Globus pallidus (tissue), 1 donor: ENCODE measurements around the gene STAP1.
"Not testable (repeated sequence)": the region's sequence is repeated elsewhere in the genome, so short reads cannot be mapped to it uniquely, and the experiment has no call there.

Experiments used
- DNase-seq: peaks from one replicate; pipeline ENCODE4 v3.0.0-alpha.2; 2015; ENCODE audit warnings: low spot score

The STAP1 gene

GRCh38 chr4:67558493-67558892, at the start of gene STAP1:
Gene STAP1, plus strand, starts transcription at chr4:67558727. Its CDS starts 83 bp downstream, at chr4:67558810.
- no peak for DNase-seq

- no peak for DNase-seq
Observed at GRCh38 chr4:67512501-67512900, 46.0 kb upstream of the STAP1 start.

GRCh38 chr4:67520141-67520540, 38.4 kb upstream of the STAP1 start:
- DNase-seq = no peak

GRCh38 chr4:67521506-67521905, 37.0 kb upstream of the STAP1 start:
- no peak for DNase-seq

- no peak for DNase-seq
Observed at GRCh38 chr4:67522230-67522629, 36.3 kb upstream of the STAP1 start.

- DNase-seq = no peak
Observed at GRCh38 chr4:67522851-67523671, 35.5 kb upstream of the STAP1 start.

GRCh38 chr4:67524140-67524539, 34.4 kb upstream of the STAP1 start:
- DNase-seq = not testable (repeated sequence)

- no peak for DNase-seq
Observed at GRCh38 chr4:67531379-67531962, 27.1 kb upstream of the STAP1 start.

GRCh38 chr4:67532397-67532796, 26.1 kb upstream of the STAP1 start:
- DNase-seq = not testable (repeated sequence)

GRCh38 chr4:67533112-67533511, 25.4 kb upstream of the STAP1 start:
- no peak for DNase-seq

- DNase-seq = no peak
Observed at GRCh38 chr4:67535280-67535840, 23.2 kb upstream of the STAP1 start.

GRCh38 chr4:67539830-67540229, 18.7 kb upstream of the STAP1 start:
- no peak for DNase-seq

- no peak for DNase-seq
Observed at GRCh38 chr4:67542076-67542475, 16.5 kb upstream of the STAP1 start.

GRCh38 chr4:67545199-67546003, 13.1 kb upstream of the STAP1 start, which contains the start of gene CENPC:
Gene CENPC, minus strand, starts transcription at chr4:67545503. Its CDS starts 148 bp downstream, at chr4:67545355.
- peak; percentile 95 for DNase-seq

GRCh38 chr4:67546004-67546356, 12.5 kb upstream of the STAP1 start:
- no peak for DNase-seq

- DNase-seq = peak; percentile 49
Observed at GRCh38 chr4:67546971-67547370, 11.6 kb upstream of the STAP1 start.

GRCh38 chr4:67549123-67549522, 9.4 kb upstream of the STAP1 start:
- no peak for DNase-seq

GRCh38 chr4:67550451-67550850, 8.1 kb upstream of the STAP1 start:
- DNase-seq = no peak

GRCh38 chr4:67550857-67551256, 7.7 kb upstream of the STAP1 start:
- no peak for DNase-seq

GRCh38 chr4:67552146-67552792, 6.3 kb upstream of the STAP1 start:
- not testable (repeated sequence) for DNase-seq

GRCh38 chr4:67554096-67554495, 4.4 kb upstream of the STAP1 start:
- no peak for DNase-seq

GRCh38 chr4:67555447-67555846, 3.1 kb upstream of the STAP1 start:
- no peak for DNase-seq
